Measurements from ENCODE around the gene NANOG. TPM values are rescaled to one million over a fixed set of nuclear protein-coding genes. Genes with fewer than 3 reads are reported as not detected.
"Not testable (repeated sequence)": the region's sequence is repeated elsewhere in the genome, so short reads cannot be mapped to it uniquely, and the experiment has no call there.

NANOG gene
- total and polyA plus RNA-seq, 4 donors, result 0.23 to 0.49 TPM; not detected in 2

DNA sequence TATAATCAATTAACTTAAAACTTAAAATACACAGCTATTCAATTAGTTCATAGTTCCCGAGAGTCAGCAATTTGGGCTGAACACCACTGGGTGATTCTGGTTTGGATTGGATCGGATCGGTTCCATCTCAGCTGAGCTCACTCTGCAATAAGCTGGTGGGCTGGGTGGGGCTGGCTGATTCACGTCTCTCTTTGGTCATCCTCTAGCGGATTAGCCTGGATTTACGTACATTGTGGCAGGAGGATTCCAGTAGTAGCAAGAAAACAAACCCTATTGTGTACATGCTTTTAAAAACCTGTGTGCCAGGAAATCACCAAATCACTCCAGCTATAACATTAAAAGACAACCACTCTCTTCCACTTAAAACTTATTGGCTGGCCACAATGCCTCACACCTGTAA is 38.9 kb upstream of the NANOG start:
- H3K4me1 ChIP-seq (ENCODE audit: control insufficient read depth in 5 of 5, insufficient read depth in 5 of 5, low read length in 5 of 5), result no peaks in the 10 kb centered on the region
- WGBS, 2 donors, result 91% methylated on average over 6 of the region's 6 CpGs
- H3K27me3 ChIP-seq (ENCODE audit: control insufficient read depth in 3 of 3, insufficient read depth in 3 of 3, low read length in 2 of 3), result no peaks in the 10 kb centered on the region
- H3K4me3 ChIP-seq, result no peak overlapping the region
- no peaks in the 10 kb centered on the region for H3K9me3 ChIP-seq (ENCODE audit: control insufficient read depth in 4 of 4, insufficient read depth in 3 of 4, low read length in 3 of 4)
- no peak overlapping the region for H3K27ac ChIP-seq (ENCODE audit: low read depth in 1 of 2, low read length in 1 of 2)
- H3K9ac ChIP-seq (ENCODE audit: insufficient read depth in 1 of 2, low read length in 2 of 2), result no peak overlapping the region
- no peak for DNase-seq
- no peaks in the 10 kb centered on the region for H3K36me3 ChIP-seq (ENCODE audit: control insufficient read depth in 4 of 4, insufficient read depth in 4 of 4, low read length in 4 of 4)
- no peak for ATAC-seq (ENCODE audit: insufficient read depth, low FRiP score)
- TF ChIP-seq, protein P1, sequence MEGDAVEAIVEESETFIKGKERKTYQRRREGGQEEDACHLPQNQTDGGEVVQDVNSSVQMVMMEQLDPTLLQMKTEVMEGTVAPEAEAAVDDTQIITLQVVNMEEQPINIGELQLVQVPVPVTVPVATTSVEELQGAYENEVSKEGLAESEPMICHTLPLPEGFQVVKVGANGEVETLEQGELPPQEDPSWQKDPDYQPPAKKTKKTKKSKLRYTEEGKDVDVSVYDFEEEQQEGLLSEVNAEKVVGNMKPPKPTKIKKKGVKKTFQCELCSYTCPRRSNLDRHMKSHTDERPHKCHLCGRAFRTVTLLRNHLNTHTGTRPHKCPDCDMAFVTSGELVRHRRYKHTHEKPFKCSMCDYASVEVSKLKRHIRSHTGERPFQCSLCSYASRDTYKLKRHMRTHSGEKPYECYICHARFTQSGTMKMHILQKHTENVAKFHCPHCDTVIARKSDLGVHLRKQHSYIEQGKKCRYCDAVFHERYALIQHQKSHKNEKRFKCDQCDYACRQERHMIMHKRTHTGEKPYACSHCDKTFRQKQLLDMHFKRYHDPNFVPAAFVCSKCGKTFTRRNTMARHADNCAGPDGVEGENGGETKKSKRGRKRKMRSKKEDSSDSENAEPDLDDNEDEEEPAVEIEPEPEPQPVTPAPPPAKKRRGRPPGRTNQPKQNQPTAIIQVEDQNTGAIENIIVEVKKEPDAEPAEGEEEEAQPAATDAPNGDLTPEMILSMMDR (IDR thresholded peaks at IDR 0.05; ENCODE audit: control extremely low read depth, extremely low read depth), result no peak

GRCh38 chr12:7751394-7751793 is 37.8 kb upstream of the NANOG start:
- DNase-seq, result no peak
- no peaks in the 10 kb centered on the region for H3K4me1 ChIP-seq (ENCODE audit: control insufficient read depth in 5 of 5, insufficient read depth in 5 of 5, low read length in 5 of 5)
- no peaks in the 10 kb centered on the region for H3K27me3 ChIP-seq (ENCODE audit: control insufficient read depth in 3 of 3, insufficient read depth in 3 of 3, low read length in 2 of 3)
- no peak for ATAC-seq (ENCODE audit: insufficient read depth, low FRiP score)
- H3K9me3 ChIP-seq (ENCODE audit: control insufficient read depth in 4 of 4, insufficient read depth in 3 of 4, low read length in 3 of 4), result no peaks in the 10 kb centered on the region
- H3K36me3 ChIP-seq (ENCODE audit: control insufficient read depth in 4 of 4, insufficient read depth in 4 of 4, low read length in 4 of 4), result no peaks in the 10 kb centered on the region
- TF ChIP-seq, protein P1 (IDR thresholded peaks at IDR 0.05; ENCODE audit: control extremely low read depth, extremely low read depth), result no peak
- H3K4me3 ChIP-seq, result no peak overlapping the region
- no peak overlapping the region for H3K27ac ChIP-seq (ENCODE audit: low read depth in 1 of 2, low read length in 1 of 2)
- WGBS, 2 donors, result 86 to 89% methylated on average over 20 of the region's 20 CpGs
- no peak overlapping the region for H3K9ac ChIP-seq (ENCODE audit: insufficient read depth in 1 of 2, low read length in 2 of 2)

GRCh38 chr12:7751941-7752922 is 37.0 kb upstream of the NANOG start:
- WGBS, 2 donors, result 88 to 91% methylated on average over 37 to 41 of the region's 48 CpGs
- not testable (repeated sequence) for H3K27ac ChIP-seq (ENCODE audit: low read depth in 1 of 2, low read length in 1 of 2); H3K9me3 ChIP-seq (ENCODE audit: control insufficient read depth in 4 of 4, insufficient read depth in 3 of 4, low read length in 3 of 4); H3K4me3 ChIP-seq; H3K27me3 ChIP-seq (ENCODE audit: control insufficient read depth in 3 of 3, insufficient read depth in 3 of 3, low read length in 2 of 3); H3K36me3 ChIP-seq (ENCODE audit: control insufficient read depth in 4 of 4, insufficient read depth in 4 of 4, low read length in 4 of 4); H3K9ac ChIP-seq (ENCODE audit: insufficient read depth in 1 of 2, low read length in 2 of 2); DNase-seq; ATAC-seq (ENCODE audit: insufficient read depth, low FRiP score); H3K4me1 ChIP-seq (ENCODE audit: control insufficient read depth in 5 of 5, insufficient read depth in 5 of 5, low read length in 5 of 5)

DNA sequence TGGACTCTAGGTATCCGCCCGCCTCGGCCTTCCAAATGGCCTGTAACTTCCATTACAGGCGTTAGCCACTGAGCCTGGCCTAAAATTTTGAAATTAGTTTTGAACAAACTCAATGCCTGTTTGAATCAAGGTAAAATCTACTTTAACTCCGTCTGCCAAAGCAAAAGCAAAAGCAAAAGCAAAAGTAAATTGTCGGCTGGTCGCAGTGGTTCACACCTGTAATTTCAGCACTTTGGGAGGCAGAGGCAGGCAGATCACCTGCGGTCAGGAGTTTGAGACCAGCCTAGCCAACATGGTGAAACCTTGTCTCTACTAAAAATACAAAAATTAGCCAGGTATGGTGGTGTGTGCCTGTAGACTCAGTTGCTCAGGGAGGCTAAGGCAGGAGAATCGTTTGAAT is 33.5 kb upstream of the NANOG start:
- H3K9ac ChIP-seq (ENCODE audit: insufficient read depth in 1 of 2, low read length in 2 of 2); H3K4me1 ChIP-seq (ENCODE audit: control insufficient read depth in 5 of 5, insufficient read depth in 5 of 5, low read length in 5 of 5); DNase-seq; H3K27ac ChIP-seq (ENCODE audit: low read depth in 1 of 2, low read length in 1 of 2); H3K9me3 ChIP-seq (ENCODE audit: control insufficient read depth in 4 of 4, insufficient read depth in 3 of 4, low read length in 3 of 4); H3K36me3 ChIP-seq (ENCODE audit: control insufficient read depth in 4 of 4, insufficient read depth in 4 of 4, low read length in 4 of 4); H3K27me3 ChIP-seq (ENCODE audit: control insufficient read depth in 3 of 3, insufficient read depth in 3 of 3, low read length in 2 of 3); H3K4me3 ChIP-seq; ATAC-seq (ENCODE audit: insufficient read depth, low FRiP score): not testable (repeated sequence)
- WGBS, 2 donors, result 83 to 86% methylated on average over 9 of the region's 9 CpGs

All from lung (tissue), 12 donors.